Type B pancreatic cell (in vitro differentiated cells): ENCODE measurements around the gene SMIM44. TPM values are rescaled to one million over a fixed set of nuclear protein-coding genes. Genes with fewer than 3 reads are reported as not detected.

Source experiments
- DNase-seq: peaks from one replicate; pipeline ENCODE4 v3.0.0; 2021; ENCODE audit warnings: mixed read lengths; ENCODE audit not compliant: unreplicated experiment; ENCODE audit errors: extremely low spot score
- H3K27ac Mint-ChIP-seq: 2 replicates; pipeline ENCODE4 v1.8.0; 2021; ENCODE audit warnings: mild to moderate bottlenecking, mixed read lengths
- H3K27me3 Mint-ChIP-seq: 2 replicates; pipeline ENCODE4 v1.8.0; 2021; ENCODE audit warnings: mixed read lengths
- H3K36me3 Mint-ChIP-seq: 2 replicates; pipeline ENCODE4 v1.8.0; 2021; ENCODE audit warnings: mixed read lengths
- H3K4me1 Mint-ChIP-seq: one replicate; pipeline ENCODE4 v1.8.0; 2021; ENCODE audit warnings: mixed read lengths; ENCODE audit not compliant: unreplicated experiment
- H3K4me3 Mint-ChIP-seq: 2 replicates; pipeline ENCODE4 v1.8.0; 2021; ENCODE audit warnings: mild to moderate bottlenecking, mixed read lengths
- H3K9me3 Mint-ChIP-seq: 2 replicates; pipeline ENCODE4 v1.8.0; 2021; ENCODE audit warnings: mixed read lengths
- total RNA-seq: library from RNA; stranded (reverse); gene quantifications from 2 replicates; pipeline ENCODE4 v1.2.1, GENCODE V29; 2021; ENCODE audit warnings: low replicate concordance
- TF ChIP-seq, protein P1 (sequence below): fragments of 200-600 bp; sonication (generic); conservative IDR thresholded peaks from 2 replicates; pipeline ENCODE4 v1.5.0; 2021; ENCODE audit warnings: antibody characterized with exemption, mild to moderate bottlenecking

The SMIM44 gene
- total RNA-seq, 1 donor from 2014 or later = not detected

DNA sequence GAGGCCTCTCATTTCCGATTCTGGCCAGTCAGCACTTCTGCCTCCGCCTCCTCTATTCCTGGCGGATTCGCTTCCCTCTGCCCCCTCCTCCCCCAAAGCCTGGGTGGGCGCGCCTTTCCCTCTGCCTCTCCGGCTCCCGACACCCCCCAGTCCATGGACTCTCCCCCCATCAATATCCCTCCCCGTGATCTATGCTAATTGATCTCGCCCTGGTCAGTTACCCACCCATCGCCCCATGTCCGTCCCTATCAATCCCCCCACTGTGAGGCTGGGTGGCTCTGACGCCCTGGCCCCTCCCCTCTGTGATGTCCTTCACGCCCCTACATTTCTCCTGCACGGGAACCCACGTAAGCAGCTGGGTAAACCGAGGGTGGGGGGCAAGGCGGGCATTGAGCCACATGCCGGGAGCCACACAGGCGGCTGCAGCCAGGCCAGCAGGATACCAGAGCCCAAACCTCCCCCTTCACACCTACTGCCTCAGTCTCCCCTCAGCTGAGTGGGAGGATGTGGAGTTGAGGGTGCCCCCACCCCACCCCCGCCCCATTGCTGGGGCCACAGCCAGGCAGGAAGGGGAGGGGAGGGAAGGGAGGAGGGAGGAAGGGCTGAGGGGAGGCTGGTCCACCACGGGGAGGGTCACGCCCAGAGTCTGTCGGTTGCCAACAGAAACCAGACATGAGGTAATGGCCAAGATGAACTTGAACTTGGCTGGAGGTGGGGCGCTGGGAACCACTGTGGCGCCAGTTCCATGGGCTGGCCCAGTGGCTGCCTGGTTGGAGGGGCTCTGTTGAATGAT is 24.0 kb downstream of the SMIM44 start:
- Mint-ChIP-seq H3K27me3 (peaks cover 29% of the 10 kb centered on the region), H3K27ac (no peak overlapping the region), H3K4me1 (peaks cover 10% of the 10 kb centered on the region), H3K9me3 (no peaks in the 10 kb centered on the region), H3K4me3 (peak overlapping the region; percentile 45), H3K36me3 (peaks cover 5% of the 10 kb centered on the region)
- DNase-seq = no peak
- TF ChIP-seq, protein P1, sequence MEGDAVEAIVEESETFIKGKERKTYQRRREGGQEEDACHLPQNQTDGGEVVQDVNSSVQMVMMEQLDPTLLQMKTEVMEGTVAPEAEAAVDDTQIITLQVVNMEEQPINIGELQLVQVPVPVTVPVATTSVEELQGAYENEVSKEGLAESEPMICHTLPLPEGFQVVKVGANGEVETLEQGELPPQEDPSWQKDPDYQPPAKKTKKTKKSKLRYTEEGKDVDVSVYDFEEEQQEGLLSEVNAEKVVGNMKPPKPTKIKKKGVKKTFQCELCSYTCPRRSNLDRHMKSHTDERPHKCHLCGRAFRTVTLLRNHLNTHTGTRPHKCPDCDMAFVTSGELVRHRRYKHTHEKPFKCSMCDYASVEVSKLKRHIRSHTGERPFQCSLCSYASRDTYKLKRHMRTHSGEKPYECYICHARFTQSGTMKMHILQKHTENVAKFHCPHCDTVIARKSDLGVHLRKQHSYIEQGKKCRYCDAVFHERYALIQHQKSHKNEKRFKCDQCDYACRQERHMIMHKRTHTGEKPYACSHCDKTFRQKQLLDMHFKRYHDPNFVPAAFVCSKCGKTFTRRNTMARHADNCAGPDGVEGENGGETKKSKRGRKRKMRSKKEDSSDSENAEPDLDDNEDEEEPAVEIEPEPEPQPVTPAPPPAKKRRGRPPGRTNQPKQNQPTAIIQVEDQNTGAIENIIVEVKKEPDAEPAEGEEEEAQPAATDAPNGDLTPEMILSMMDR = no peak

DNA sequence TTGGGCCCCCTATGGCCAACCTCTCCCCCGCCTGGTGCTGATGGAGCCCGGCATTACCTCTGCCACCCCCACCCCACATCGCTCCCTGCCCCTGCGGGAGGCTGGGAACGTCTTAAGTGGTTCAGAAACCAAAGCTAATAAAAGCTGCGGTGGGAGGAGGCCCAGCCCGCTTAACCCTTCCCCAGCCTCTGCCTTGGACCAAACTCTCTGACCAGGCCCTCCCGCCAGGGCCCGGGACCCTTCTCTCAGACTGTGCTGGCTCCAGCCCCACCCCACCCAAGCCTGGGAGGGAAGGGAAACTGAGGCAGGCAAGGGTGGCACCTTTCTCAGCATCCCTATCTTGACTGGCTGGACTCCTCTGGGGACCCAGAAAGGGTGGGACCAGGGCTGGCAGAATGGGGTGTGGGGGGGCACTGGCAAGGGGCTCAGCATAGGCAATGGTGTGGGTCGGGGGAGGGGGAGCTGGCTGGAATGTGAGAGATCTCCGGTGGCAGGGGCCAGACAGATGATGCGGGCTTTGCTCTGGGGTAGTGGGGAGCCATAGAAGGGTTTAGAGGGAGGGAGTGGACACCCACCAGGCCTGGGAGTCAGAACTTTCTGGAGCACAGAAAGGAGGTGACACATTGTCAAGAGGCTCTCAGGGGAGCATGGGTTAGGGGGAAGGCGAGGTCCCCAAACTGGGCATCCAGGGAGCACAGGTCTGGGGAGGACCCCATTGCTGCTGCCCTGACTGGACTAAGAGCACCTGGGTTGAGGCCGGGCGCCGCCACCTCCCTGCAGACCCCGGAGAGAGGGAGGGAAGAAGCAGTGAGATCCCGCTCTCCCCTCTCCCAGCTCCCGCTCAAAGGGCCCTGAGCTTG is 24.8 kb downstream of the SMIM44 start:
- TF ChIP-seq, protein P1 = no peak
- peaks cover 29% of the 10 kb centered on the region for H3K27me3 Mint-ChIP-seq
- no peak overlapping the region for H3K27ac Mint-ChIP-seq
- peaks cover 5% of the 10 kb centered on the region for H3K36me3 Mint-ChIP-seq
- DNase-seq = no peak
- H3K4me3 Mint-ChIP-seq = peak overlapping the region; percentile 45
- H3K4me1 Mint-ChIP-seq = peaks cover 10% of the 10 kb centered on the region
- no peaks in the 10 kb centered on the region for H3K9me3 Mint-ChIP-seq

DNA sequence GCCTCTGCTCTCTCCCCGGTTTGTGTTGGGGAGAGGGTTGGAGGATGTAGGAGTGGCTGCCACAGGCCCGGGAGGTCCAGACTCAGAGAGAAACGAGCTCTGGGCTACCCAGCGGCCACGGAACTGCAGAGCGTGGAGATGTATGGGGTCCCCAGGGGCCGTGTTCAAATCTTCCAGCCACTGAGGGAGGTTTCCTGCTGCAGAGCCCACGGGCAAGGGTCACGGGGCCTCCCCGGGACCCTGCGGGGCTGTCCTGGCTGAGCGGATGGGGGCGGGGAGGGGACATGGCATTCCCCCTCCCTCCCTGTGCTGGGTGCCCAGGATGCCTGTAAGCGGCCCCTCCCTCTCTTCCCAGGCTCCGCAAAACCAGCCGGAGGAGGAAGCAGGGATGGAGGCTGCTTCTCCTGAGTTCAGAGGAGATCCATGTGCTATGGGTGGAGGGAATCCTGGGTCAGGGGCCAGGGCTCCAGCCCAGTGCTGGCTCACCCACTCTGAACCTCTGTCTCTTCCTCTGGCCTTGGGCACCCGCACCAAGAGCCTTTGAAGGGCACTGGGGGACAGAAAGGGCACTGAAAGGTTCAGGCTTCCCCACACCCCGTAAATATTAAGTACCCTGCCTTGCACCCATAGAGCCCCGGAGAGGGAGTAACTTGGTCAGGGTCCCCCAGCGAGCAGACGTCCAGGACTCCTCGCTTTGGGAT is 25.6 kb downstream of the SMIM44 start:
- TF ChIP-seq, protein P1 = no peak
- peak overlapping the region; percentile 25 for H3K4me3 Mint-ChIP-seq
- peaks cover 2% of the 10 kb centered on the region for H3K36me3 Mint-ChIP-seq
- H3K9me3 Mint-ChIP-seq = no peaks in the 10 kb centered on the region
- peaks cover 7% of the 10 kb centered on the region for H3K4me1 Mint-ChIP-seq
- H3K27me3 Mint-ChIP-seq = peaks cover 26% of the 10 kb centered on the region
- DNase-seq = no peak
- H3K27ac Mint-ChIP-seq = no peak overlapping the region

DNA sequence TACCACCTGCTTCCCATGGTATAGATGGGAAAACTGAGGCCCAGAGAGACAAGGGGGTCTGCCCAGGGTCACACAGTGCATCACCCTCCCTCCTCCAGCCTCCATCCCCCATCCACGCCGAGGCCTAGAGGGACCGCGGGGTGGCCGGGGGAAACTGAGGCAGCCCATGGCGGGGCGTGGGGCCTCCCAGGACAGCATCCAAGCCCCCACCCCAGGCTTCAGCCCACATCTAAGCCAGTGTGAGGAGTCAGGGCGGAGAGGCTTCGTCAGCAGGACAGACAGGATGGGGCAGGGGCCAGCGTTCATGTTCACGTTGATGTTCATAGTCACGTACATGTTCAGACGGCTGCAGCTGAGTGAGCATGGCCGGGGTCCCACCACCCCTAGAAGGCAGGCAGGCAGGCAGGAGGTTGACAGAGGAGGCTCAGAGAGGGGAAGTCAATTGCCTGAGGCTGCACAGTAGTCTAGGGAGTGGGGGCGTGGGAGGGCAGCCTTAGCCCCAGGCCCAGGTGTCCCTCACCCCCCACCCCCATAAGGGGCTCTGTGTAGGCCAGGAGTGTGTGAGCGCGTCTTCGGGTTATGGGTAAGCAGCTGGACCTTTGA is 26.2 kb downstream of the SMIM44 start:
- Mint-ChIP-seq H3K9me3 (no peaks in the 10 kb centered on the region), H3K36me3 (no peaks in the 10 kb centered on the region), H3K4me1 (peaks cover 5% of the 10 kb centered on the region), H3K27ac (no peak overlapping the region), H3K4me3 (peak overlapping the region; percentile 25), H3K27me3 (peaks cover 20% of the 10 kb centered on the region)
- TF ChIP-seq, protein P1 = no peak
- DNase-seq = no peak

DNA sequence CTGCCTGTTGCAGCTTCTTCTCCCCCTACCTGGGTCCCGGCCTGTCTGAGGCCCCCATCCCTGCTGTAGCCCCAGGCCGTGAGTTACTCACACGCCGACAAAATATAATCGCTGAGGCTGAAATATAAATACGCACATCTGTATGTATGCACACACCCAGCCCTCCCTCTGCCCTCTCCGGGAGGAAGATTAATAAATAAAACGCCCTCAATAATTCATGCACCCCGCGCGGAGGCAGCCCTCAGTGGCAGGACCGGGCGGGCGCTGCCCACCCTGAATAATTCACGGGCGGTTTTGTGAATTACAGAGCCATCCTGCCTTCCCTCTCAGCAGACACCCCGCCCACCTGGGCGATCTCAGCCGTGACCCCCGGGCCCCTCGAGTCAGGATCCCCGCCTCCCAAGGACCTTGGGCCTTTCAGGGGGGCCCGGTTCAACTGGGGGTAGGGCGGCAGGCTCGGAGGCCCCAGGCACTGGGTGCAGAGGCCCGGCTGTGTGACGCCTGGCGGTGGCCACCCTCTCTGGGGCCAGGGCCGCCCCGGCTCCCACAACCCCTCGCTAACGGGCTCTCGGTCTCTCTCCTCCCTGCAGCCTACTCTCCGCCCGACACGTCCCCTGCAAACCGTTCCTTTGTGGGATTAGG is 27.2 kb downstream of the SMIM44 start:
- no peak for DNase-seq
- peaks cover 6% of the 10 kb centered on the region for H3K4me1 Mint-ChIP-seq
- H3K27ac Mint-ChIP-seq = no peak overlapping the region
- no peak overlapping the region for H3K4me3 Mint-ChIP-seq
- no peaks in the 10 kb centered on the region for H3K9me3 Mint-ChIP-seq
- TF ChIP-seq, protein P1 = no peak
- peaks cover 1% of the 10 kb centered on the region for H3K36me3 Mint-ChIP-seq
- H3K27me3 Mint-ChIP-seq = peaks cover 19% of the 10 kb centered on the region
